ENCODE data around the gene FRMPD1.

The FRMPD1 gene

DNA sequence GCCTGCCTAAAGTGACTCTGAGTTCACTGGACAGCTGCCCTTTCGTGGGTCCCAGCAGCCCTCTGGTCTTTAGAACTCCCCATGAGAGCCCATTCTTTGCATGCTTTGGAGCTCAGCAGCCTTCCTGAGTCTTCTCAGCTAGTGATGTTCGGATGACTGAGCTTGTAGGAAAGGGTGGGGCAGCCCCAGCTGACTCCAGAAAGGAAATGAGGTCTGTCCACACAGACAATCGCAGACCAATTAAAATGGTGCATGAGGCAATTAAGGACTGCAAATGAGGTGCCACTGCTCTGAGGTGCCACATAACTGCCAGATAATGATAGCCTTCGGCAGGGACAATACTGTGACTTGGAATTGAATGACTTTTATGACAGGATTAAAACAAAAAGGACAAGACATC lies 32.9 kb upstream of the FRMPD1 start:
- no peaks in the 10 kb centered on the region for H4K20me1 ChIP-seq (ENCODE audit: insufficient read depth)
- no peaks in the 10 kb centered on the region for H3K79me2 ChIP-seq (ENCODE audit: insufficient read depth, low read depth)
- no peaks in the 10 kb centered on the region for H3K4me1 ChIP-seq (ENCODE audit: low read depth, poor library complexity, severe bottlenecking)
- H3K27ac ChIP-seq: no peak overlapping the region
- TF ChIP-seq, protein P1, sequence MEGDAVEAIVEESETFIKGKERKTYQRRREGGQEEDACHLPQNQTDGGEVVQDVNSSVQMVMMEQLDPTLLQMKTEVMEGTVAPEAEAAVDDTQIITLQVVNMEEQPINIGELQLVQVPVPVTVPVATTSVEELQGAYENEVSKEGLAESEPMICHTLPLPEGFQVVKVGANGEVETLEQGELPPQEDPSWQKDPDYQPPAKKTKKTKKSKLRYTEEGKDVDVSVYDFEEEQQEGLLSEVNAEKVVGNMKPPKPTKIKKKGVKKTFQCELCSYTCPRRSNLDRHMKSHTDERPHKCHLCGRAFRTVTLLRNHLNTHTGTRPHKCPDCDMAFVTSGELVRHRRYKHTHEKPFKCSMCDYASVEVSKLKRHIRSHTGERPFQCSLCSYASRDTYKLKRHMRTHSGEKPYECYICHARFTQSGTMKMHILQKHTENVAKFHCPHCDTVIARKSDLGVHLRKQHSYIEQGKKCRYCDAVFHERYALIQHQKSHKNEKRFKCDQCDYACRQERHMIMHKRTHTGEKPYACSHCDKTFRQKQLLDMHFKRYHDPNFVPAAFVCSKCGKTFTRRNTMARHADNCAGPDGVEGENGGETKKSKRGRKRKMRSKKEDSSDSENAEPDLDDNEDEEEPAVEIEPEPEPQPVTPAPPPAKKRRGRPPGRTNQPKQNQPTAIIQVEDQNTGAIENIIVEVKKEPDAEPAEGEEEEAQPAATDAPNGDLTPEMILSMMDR (conservative IDR thresholded peaks at IDR 0.05; ENCODE audit: low read depth, low read length): no peak
- H3K36me3 ChIP-seq (ENCODE audit: insufficient read depth): no peaks in the 10 kb centered on the region
- no peak overlapping the region for H3K4me3 ChIP-seq (IDR thresholded peaks at IDR 0.05; ENCODE audit: insufficient read depth, low read depth, low read length)
- no peak overlapping the region for H2AFZ ChIP-seq (ENCODE audit: low read depth)
- H3K27me3 ChIP-seq (ENCODE audit: insufficient read depth, low read depth): no peaks in the 10 kb centered on the region
- H3K9ac ChIP-seq: no peak overlapping the region
- no peak overlapping the region for H3K4me2 ChIP-seq

DNA sequence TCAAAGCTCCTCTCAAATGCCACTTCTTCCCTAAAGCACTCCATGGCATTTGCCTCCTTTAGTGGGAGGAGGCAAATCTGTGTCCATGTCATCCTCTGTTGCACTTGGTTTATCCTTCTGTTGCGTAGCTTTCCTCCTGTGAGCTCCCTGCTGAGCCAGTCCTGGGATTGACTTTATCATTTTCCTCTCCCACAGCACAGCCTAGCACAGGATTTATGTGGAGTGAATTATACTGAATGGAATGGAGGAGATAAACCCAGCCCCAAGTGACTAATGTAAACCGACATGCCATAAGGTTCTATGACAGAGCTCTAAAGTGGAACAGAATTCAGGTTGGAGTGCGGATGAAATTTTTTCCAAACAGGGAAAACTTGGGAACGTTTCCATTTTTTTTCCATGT lies 31.9 kb upstream of the FRMPD1 start:
- Histone ChIP-seq H2AFZ (ENCODE audit: low read depth) (no peak overlapping the region), H3K9ac (no peak overlapping the region), H3K36me3 (ENCODE audit: insufficient read depth) (no peaks in the 10 kb centered on the region), H3K27ac (no peak overlapping the region), H3K4me2 (no peak overlapping the region), H3K79me2 (ENCODE audit: insufficient read depth, low read depth) (no peaks in the 10 kb centered on the region), H3K4me1 (ENCODE audit: low read depth, poor library complexity, severe bottlenecking) (no peaks in the 10 kb centered on the region), H3K4me3 (IDR thresholded peaks at IDR 0.05; ENCODE audit: insufficient read depth, low read depth, low read length) (no peak overlapping the region), H3K27me3 (ENCODE audit: insufficient read depth, low read depth) (no peaks in the 10 kb centered on the region), H4K20me1 (ENCODE audit: insufficient read depth) (no peaks in the 10 kb centered on the region)
- TF ChIP-seq, protein P1 (conservative IDR thresholded peaks at IDR 0.05; ENCODE audit: low read depth, low read length): no peak

DNA sequence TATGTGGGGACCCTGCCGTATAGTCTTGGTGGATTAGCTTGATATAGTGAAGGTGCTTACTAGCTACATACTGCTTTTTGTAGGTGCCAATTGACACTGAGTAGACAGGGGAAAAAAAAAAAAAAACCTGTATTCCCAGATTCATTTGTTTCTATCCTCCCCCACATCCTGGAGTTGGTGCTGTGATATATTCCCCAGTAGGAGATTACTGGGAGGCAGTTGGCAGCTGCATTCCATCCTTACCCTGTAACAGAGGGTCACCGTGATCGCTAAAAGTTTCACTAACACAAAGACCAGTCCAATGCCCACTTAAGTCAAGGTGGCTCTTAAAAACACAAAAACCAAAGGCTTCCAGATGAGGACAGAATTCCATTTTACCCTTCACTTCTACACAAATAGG lies 30.9 kb upstream of the FRMPD1 start:
- TF ChIP-seq, protein P1 (conservative IDR thresholded peaks at IDR 0.05; ENCODE audit: low read depth, low read length): no peak
- no peak overlapping the region for H2AFZ ChIP-seq (ENCODE audit: low read depth)
- H3K4me3 ChIP-seq (IDR thresholded peaks at IDR 0.05; ENCODE audit: insufficient read depth, low read depth, low read length): no peak overlapping the region
- no peak overlapping the region for H3K4me2 ChIP-seq
- no peak overlapping the region for H3K27ac ChIP-seq
- no peaks in the 10 kb centered on the region for H3K36me3 ChIP-seq (ENCODE audit: insufficient read depth)
- H3K79me2 ChIP-seq (ENCODE audit: insufficient read depth, low read depth): no peaks in the 10 kb centered on the region
- no peaks in the 10 kb centered on the region for H3K27me3 ChIP-seq (ENCODE audit: insufficient read depth, low read depth)
- H3K9ac ChIP-seq: no peak overlapping the region
- no peaks in the 10 kb centered on the region for H3K4me1 ChIP-seq (ENCODE audit: low read depth, poor library complexity, severe bottlenecking)
- no peaks in the 10 kb centered on the region for H4K20me1 ChIP-seq (ENCODE audit: insufficient read depth)

- Histone ChIP-seq H3K27ac (no peak overlapping the region), H3K4me2 (no peak overlapping the region), H3K9ac (no peak overlapping the region), H3K4me1 (ENCODE audit: low read depth, poor library complexity, severe bottlenecking) (no peaks in the 10 kb centered on the region), H4K20me1 (ENCODE audit: insufficient read depth) (no peaks in the 10 kb centered on the region), H3K36me3 (ENCODE audit: insufficient read depth) (no peaks in the 10 kb centered on the region), H3K27me3 (ENCODE audit: insufficient read depth, low read depth) (no peaks in the 10 kb centered on the region), H2AFZ (ENCODE audit: low read depth) (no peak overlapping the region), H3K79me2 (ENCODE audit: insufficient read depth, low read depth) (no peaks in the 10 kb centered on the region), H3K4me3 (IDR thresholded peaks at IDR 0.05; ENCODE audit: insufficient read depth, low read depth, low read length) (no peak overlapping the region)
- TF ChIP-seq, protein P1 (conservative IDR thresholded peaks at IDR 0.05; ENCODE audit: low read depth, low read length): no peak
These were observed 30.4 kb upstream of the FRMPD1 start for GRCh38 chr9:37620396-37620795.

All from KMS-11 (cell line).